ENCODE data around the gene SGIP1. TPM values are rescaled to one million over a fixed set of nuclear protein-coding genes. Genes with fewer than 3 reads are reported as not detected.

SGIP1 gene, protein sequence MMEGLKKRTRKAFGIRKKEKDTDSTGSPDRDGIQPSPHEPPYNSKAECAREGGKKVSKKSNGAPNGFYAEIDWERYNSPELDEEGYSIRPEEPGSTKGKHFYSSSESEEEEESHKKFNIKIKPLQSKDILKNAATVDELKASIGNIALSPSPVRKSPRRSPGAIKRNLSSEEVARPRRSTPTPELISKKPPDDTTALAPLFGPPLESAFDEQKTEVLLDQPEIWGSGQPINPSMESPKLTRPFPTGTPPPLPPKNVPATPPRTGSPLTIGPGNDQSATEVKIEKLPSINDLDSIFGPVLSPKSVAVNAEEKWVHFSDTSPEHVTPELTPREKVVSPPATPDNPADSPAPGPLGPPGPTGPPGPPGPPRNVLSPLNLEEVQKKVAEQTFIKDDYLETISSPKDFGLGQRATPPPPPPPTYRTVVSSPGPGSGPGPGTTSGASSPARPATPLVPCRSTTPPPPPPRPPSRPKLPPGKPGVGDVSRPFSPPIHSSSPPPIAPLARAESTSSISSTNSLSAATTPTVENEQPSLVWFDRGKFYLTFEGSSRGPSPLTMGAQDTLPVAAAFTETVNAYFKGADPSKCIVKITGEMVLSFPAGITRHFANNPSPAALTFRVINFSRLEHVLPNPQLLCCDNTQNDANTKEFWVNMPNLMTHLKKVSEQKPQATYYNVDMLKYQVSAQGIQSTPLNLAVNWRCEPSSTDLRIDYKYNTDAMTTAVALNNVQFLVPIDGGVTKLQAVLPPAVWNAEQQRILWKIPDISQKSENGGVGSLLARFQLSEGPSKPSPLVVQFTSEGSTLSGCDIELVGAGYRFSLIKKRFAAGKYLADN
- total RNA-seq (2021; fragmentation: NEBNext Ultra II Directional; extraction: Animal tissue kit (Norgen Biotek cat#: 25700)), result 2.0 and 2.1 TPM in 2 replicates
- 1.2 and 1.4 TPM in 2 replicates for polyA plus RNA-seq (2011; rRNA removed)
- 1.3 TPM for polyA plus RNA-seq (2011; cell fraction: cytosol; rRNA removed)
- 2.2 TPM for polyA plus RNA-seq (2011; cell fraction: nucleus; rRNA removed)
- polyA plus RNA-seq (2012, experiment 1 of 2), result 0.84 to 1.9 TPM (median 1.6 TPM) in 4 replicates
- 0.12 TPM for polyA plus RNA-seq (2012, experiment 2 of 2)
- polyA plus RNA-seq (2013, experiment 1 of 2), result 3.0 TPM
- polyA plus RNA-seq (2013, experiment 2 of 2), result 2.9 TPM
- polyA minus RNA-seq (2011; rRNA and poly(A)+ RNA removed), result 1.8 and 4.0 TPM in 2 replicates
- polyA minus RNA-seq (2011; cell fraction: cytosol; rRNA and poly(A)+ RNA removed), result not detected
- polyA minus RNA-seq (2011; cell fraction: nucleus; rRNA and poly(A)+ RNA removed), result 10.0 TPM
- long read RNA-seq, experiment 1, partial matches to known transcripts, result 0 of 3 reads
- long read RNA-seq, experiment 1, other reads (novel, unspliced or antisense), result 0 of 3 reads
- long read RNA-seq, experiment 2, partial matches to known transcripts, result 0 of 1 reads
- long read RNA-seq, experiment 2, other reads (novel, unspliced or antisense), result 1 of 1 reads

DNA sequence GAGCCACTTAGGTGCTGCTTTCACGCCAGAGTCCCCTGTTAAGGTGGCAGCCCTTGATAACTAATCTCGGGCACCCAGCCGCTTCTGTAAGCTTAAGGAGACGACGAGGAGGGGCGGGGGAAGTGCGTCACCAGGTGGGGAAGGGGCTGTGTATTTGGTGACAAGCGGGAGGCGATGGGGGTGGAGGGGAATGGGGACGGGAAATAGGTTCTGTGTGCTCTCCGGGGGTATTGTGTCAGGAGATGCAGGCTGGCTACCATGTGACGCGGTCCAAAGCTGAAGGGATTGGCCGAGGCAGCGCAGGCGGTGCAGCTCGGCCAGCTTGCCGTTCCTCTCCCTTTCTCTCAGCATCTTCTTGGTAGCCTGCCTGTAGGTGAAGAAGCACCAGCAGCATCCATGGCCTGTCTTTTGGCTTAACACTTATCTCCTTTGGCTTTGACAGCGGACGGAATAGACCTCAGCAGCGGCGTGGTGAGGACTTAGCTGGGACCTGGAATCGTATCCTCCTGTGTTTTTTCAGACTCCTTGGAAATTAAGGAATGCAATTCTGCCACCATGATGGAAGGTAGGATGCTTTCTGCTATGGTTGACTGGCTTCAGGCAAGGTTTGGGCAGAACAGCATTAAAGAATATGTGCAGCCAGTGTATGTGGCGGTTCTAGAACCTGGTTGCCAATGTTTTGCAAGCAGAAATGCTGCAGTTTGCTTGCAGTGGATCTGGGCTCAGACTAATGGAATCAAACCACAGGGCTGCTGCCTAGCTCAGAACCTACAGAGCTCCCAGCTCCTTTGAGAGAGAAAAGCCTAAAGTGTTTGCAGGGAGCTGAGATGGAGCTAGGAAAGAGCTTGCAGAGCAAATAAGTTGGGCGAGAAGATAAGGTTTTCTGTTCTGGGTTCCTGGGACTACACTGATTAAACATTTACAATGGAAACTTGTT, at the start of gene SGIP1:
Gene SGIP1 (plus strand): TSS at position 350 of the 937 bp plus-strand sequence. CDS start 206 bp downstream, at position 556.
- Histone ChIP-seq H4K20me1 (replicated peaks in 1 of 2; ENCODE audit: control insufficient read depth in 1 of 2, insufficient read depth in 2 of 2, low read length in 2 of 2) (no peaks in the 10 kb centered on the region), H3K9ac (replicated peaks in 1 of 4; ENCODE audit: extremely low read depth in 1 of 4, low read depth in 3 of 4, low read length in 3 of 4) (peak within 1 kb of the TSS in 1 of 4 experiments; percentile 15; a peak in 1 of 7 replicates), H3K36me3 (ENCODE audit: control insufficient read depth in 2 of 4, insufficient read depth in 4 of 4, low read length in 3 of 4) (no peaks in the 10 kb centered on the region), H2BK15ac (ENCODE audit: low read length) (peak within 1 kb of the TSS; percentile 16; the same call in 1 of the 2 replicates), H4K8ac (ENCODE audit: extremely low read depth, insufficient read depth, low read length) (no peak within 1 kb of the TSS), H3K4me3 (ENCODE audit: extremely low read depth in 1 of 4, insufficient read depth in 2 of 4, low read depth in 3 of 4, low read length in 4 of 4) (peak within 1 kb of the TSS; percentile 57 to 77 (median 68)), H3K4me2 (ENCODE audit: insufficient read depth in 1 of 2, low read depth in 2 of 2, low read length in 2 of 2) (peak within 1 kb of the TSS; percentile 84), H2AK5ac (ENCODE audit: low read depth, low read length) (no peak within 1 kb of the TSS), H3K9me3 (ENCODE audit: insufficient read depth in 2 of 2, low read depth in 1 of 2, low read length in 1 of 2) (no peaks in the 10 kb centered on the region), H3K27ac (ENCODE audit: low read depth, low read length) (no peak within 1 kb of the TSS), H4K91ac (replicated peaks; ENCODE audit: insufficient read length, low read length) (no peak within 1 kb of the TSS), H3K27me3 (replicated peaks in 1 of 4; ENCODE audit: control insufficient read depth in 3 of 4, extremely low read depth in 1 of 4, insufficient read depth in 3 of 4, low read length in 3 of 4) (peaks cover 1 to 16% (median 7%) of the 10 kb centered on the region in 4 experiments), H2BK5ac (ENCODE audit: low read depth, low read length) (peak within 1 kb of the TSS; percentile 29; the same call in 1 of the 2 replicates), H3K23me2 (ENCODE audit: low read depth, low read length) (peaks cover 7% of the 10 kb centered on the region), H3K14ac (ENCODE audit: insufficient read length) (no peak within 1 kb of the TSS), H2AFZ (ENCODE audit: low read length) (peak within 1 kb of the TSS; percentile 67), H2BK120ac (replicated peaks; ENCODE audit: low read depth, low read length) (no peak within 1 kb of the TSS), H3K79me1 (ENCODE audit: low read depth, low read length) (no peaks in the 10 kb centered on the region), H3K4ac (replicated peaks; ENCODE audit: insufficient read length, low read depth, low read length) (no peak within 1 kb of the TSS), H3K79me2 (ENCODE audit: control insufficient read depth in 1 of 2, insufficient read depth in 2 of 2, low read length in 2 of 2) (no peaks in the 10 kb centered on the region), H3K56ac (replicated peaks; ENCODE audit: insufficient read length, low read depth, low read length) (no peak within 1 kb of the TSS), H3K4me1 (replicated peaks in 1 of 4; ENCODE audit: control insufficient read depth in 3 of 4, insufficient read depth in 4 of 4, low read length in 3 of 4) (peaks cover 0 to 6% (median 3%) of the 10 kb centered on the region in 4 experiments; a peak in 6 of 7 replicates), H2BK20ac (ENCODE audit: low read length) (no peak within 1 kb of the TSS), H3K18ac (ENCODE audit: extremely low read depth, low read length) (peak within 1 kb of the TSS; percentile 38; the same call in 1 of the 2 replicates), H3K23ac (ENCODE audit: insufficient read length) (no peak within 1 kb of the TSS), H4K5ac (ENCODE audit: insufficient read length, low read depth, low read length) (no peak within 1 kb of the TSS), H2BK12ac (ENCODE audit: low read depth, low read length) (no peak within 1 kb of the TSS; the same call in 1 of the 2 replicates)
- ChIA-PET CTCF (ENCODE audit: partially characterized antibody) (interaction anchor here (0.8 to 1.5 kb wide), 4 partner anchors 30 to 191 kb away, joined by 3 to 7 read pairs (median 4); no protein-coding TSS in a partner anchor), POLR2A (ENCODE audit: partially characterized antibody) (no interaction called here)
- FAIRE-seq (peak; percentile 28), DNase-seq (ENCODE audit: low read depth in 1 of 2, low spot score in 2 of 2) (peak in 1 of 2 experiments; percentile 62)
- 35% methylated on average over 17 of the region's 25 CpGs; no CpG with 5 or more reads in 1 of the 2 experiments for WGBS, 2 experiments (ENCODE audit: extremely low coverage in 1 of 2, insufficient coverage in 1 of 2, insufficient read length in 1 of 2, insufficient replicate concordance in 2 of 2, low coverage in 1 of 2, low lambda C conversion rate in 2 of 2, missing lambda C conversion rate in 1 of 2)
- TF ChIP-seq CREB1 (IDR thresholded peaks at IDR 0.05), result peak; percentile 69; the same call in 1 of the 2 replicates
- TF ChIP-seq SIN3A (conservative IDR thresholded peaks at IDR 0.05 in 1 of 2, IDR thresholded peaks at IDR 0.05 in 1 of 2; ENCODE audit: low read depth in 1 of 2, low read length in 2 of 2), result 0 out of 4 replicates have a peak, but pooled peaks of 1 of the 2 experiments have one; percentile 23
- TF ChIP-seq TAF1 (IDR thresholded peaks at IDR 0.05; ENCODE audit: low read depth, low read length), result peak; percentile 23; the same call in 1 of the 2 replicates
- 0 out of 2 replicates have a peak, but pooled peaks have one; percentile 50 for TF ChIP-seq YY1 (IDR thresholded peaks at IDR 0.05; ENCODE audit: low read depth, low read length)
